ENCODE results near the gene TAOK1.

Gene TAOK1

GRCh38 chr17:29586676-29587469, 196.7 kb downstream of the TAOK1 start:
- no peak for DNase-seq

- DNase-seq, result no peak
Observed at GRCh38 chr17:29587591-29587990, 197.4 kb downstream of the TAOK1 start.

GRCh38 chr17:29588017-29588561, 197.9 kb downstream of the TAOK1 start:
- DNase-seq, result peak in 1 of 5 donors; percentile 6

GRCh38 chr17:29588562-29589411, 198.6 kb downstream of the TAOK1 start:
- DNase-seq, result peak in 3 of 5 donors; percentile 36 to 49 (median 37)

- peak; percentile 72 to 89 (median 77) for DNase-seq
Observed at GRCh38 chr17:29589524-29590410, 199.6 kb downstream of the TAOK1 start, which contains the start of gene GIT1. Gene GIT1 (minus strand): TSS chr17:29589648. CDS start chr17:29589378, 270 bp downstream.

- no peak for DNase-seq
Observed at GRCh38 chr17:29590411-29591145, 200.4 kb downstream of the TAOK1 start.

- peak in 1 of 5 donors; percentile 46 for DNase-seq
Observed at GRCh38 chr17:29591146-29591736, 201.1 kb downstream of the TAOK1 start.

GRCh38 chr17:29591737-29592608, 201.8 kb downstream of the TAOK1 start:
- DNase-seq, result peak; percentile 57 to 75 (median 68)

- peak in 2 of 5 donors; percentile 34 to 35 for DNase-seq
Observed at GRCh38 chr17:29592850-29593551, 202.8 kb downstream of the TAOK1 start, which contains the start of gene ANKRD13B. Gene ANKRD13B (plus strand): TSS chr17:29593132. CDS start chr17:29593622, 490 bp downstream.

GRCh38 chr17:29593591-29594518, 203.7 kb downstream of the TAOK1 start:
- no peak for DNase-seq

GRCh38 chr17:29594519-29595090, 204.4 kb downstream of the TAOK1 start:
- no peak for DNase-seq

GRCh38 chr17:29595107-29595942, 205.2 kb downstream of the TAOK1 start:
- no peak for DNase-seq

- no peak for DNase-seq
Observed at GRCh38 chr17:29595943-29596774, 206.0 kb downstream of the TAOK1 start.

- no peak for DNase-seq
Observed at GRCh38 chr17:29596811-29597210, 206.6 kb downstream of the TAOK1 start.

GRCh38 chr17:29597361-29598172, 207.4 kb downstream of the TAOK1 start:
- DNase-seq, result no peak

Measured in T-helper 1 cell (primary cell).